Measurements from ENCODE around the gene GALM.
"Not testable (repeated sequence)": the region's sequence is repeated elsewhere in the genome, so short reads cannot be mapped to it uniquely, and the experiment has no call there.

GALM gene

GRCh38 chr2:38682620-38683019 lies 16.7 kb downstream of the GALM start:
- not testable (repeated sequence) for DNase-seq

DNA sequence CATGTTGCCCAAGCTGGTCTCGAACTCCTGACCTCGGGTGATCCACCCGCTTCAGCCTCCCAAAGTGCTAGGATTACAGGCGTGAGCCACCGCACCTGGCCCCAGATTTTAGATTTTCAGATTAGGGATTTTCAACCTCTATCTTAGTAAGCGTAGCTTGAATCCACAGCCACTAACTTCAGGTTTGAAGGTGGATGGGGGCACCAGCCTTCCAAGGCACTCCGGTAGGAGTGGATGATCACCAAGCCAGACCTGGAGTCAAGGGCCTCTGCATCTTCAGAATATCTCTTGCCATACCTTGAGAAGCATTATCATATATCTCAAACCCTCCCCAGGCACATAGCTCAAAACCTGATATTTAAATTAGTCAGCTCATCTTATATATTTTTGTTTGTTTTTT lies 17.9 kb downstream of the GALM start:
- DNase-seq, result no peak

DNA sequence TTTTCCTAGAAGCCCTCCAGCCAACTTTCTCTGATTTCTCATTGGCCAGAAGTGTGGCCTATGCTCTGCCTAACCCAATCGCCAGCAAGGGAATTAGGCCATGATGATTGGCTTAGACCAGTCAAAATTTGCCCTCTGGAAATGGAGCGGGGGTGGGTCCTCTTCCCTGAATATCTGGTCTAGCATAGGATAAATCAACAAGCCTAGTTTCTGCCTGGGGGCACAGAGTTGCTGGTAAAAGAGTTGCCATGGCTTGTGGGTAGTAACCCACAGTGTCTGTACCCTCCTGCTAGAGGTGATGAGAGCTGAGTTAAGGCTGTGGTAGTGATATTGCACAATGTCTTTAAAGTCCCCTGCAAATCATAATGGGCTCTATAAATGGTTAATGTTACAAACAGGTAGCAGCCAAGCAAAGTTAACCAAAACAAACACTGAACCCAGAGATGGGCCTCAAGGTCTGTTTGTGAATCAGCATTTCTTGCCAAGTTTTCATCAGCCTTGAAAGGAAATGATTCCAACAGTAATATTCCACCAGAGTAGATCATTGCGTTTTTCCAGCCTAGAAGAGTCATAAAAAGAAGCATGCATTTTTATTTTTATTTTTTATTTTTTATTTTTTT lies 19.3 kb downstream of the GALM start:
- no peak for DNase-seq

DNA sequence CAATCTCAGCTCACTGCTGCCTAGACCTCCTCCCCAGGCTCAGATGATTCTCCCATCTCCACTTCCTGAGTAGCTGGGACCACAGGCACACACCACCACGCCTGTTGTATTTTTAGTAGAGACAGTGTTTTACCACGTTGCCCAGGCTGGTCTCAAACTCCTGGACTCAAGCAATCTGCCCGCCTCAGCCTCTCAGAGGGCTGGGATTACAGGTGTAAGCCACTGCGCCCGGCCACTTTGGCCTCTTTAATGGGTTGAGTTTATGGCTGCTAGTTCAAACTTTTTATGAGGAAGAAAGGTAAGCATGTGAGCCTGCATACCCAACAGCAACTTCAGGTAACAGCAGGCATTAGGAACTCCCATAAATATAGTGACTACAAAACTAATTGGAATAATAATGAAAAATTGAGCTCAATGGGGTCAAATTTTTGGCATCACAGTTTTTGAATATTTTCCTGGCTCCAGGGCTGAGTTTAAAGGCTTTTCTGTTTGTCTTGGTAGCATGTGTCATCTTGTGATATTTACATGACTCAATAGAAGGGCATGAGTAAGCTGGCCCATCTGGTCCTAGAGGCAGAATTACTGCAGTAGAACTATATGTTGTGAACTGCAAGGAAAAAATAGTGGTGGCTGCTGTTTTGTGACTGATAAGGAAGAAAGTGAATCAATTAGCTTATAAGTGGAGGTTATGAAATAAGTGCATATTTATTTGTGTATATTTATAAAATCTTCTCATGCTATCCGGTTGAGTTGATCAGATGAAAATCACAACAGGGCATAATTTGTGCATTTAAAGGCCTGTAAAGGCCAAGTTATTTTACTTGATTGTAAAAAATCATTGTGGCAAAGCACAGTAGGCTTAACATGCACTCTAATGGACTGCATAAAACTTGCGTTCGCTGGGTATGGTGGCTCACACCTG lies 24.8 kb downstream of the GALM start:
- DNase-seq, result peak; percentile 91

DNA sequence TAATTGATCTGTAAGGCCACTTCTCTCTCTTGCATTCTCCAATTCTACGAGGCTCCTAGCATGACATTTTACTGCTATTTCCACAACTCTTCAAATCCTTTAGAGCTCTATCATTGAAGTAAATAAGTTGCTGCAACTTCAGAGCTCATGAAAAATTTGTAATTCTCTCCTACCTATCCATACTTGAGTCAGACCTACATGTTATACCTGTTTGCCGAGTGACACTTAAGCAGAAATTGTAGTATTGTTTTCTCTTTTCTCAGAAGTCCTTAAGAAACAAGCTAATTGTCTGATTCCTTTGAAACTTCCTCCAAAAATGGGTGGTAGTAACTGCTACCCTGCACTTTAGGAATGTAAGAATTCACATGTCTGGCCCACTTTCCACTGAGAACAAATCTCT lies 26.1 kb downstream of the GALM start:
- DNase-seq, result no peak

DNA sequence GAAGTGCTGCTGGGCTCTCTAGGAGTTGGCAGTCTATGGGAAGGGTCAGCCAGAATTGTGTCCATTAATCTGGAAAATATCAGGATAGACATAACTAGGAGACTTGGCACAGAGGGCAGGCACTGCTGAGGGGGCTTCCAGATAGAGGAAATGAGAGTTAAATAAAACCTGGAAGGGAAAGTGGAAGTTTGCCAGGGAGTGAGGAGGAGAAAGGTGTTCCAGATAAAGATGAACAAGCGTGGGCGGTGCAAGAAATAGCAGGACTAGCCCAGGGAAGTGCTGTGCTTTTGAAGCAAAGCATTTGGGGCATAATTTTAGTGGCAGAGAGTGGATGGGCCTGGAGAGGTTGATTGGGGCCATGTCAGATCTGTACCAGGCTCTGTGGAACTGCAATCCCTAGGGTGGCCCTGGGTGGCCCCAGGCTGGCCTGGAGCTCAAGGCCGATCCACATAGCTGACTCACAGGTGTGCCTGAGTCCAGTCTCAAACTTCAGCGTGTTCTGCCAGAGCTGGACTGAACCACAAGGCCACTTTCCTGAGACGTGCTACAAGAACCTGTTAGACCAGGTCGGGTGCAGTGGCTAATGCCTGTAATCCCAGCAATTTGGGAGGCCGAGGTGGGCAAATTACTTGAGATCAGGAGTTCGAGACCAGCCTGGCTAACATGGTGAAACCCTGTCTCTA lies 26.9 kb downstream of the GALM start:
- no peak for DNase-seq

DNA sequence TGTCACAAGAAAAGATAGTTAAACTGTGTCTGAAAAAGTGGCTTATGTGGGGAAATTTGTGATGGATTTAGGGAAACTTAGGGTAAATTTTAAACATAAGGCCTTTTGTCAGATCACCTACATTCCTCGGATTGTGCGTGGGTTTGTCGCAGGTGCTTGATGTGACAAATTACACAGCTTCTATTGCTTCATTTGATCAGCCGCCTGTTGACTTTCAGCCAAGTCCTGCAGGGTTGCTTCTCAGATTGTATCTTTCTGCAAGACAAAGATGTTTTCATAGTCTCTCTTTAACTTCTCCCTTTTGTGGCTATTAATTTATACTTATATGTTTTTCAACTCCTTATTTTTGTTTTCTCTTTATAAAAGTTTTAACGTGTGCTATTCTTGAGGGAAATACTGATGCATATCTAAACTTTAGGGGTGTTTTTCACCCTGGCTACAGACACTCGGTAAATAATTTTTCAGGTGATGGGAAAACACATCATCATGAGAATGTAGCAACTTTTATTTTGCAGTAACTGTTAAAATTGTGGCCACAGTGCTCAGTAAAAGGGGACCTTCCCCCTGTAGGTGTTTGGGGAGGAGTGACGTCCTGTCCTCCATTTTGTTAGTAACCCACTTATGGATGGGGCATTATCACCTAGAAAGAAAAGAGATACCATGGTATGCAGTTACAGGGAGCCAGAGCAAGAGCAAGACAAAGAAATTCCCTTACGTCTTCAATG lies 31.4 kb downstream of the GALM start:
- DNase-seq, result no peak

- DNase-seq, result no peak
These were observed 32.6 kb downstream of the GALM start for GRCh38 chr2:38698467-38699003.

DNA sequence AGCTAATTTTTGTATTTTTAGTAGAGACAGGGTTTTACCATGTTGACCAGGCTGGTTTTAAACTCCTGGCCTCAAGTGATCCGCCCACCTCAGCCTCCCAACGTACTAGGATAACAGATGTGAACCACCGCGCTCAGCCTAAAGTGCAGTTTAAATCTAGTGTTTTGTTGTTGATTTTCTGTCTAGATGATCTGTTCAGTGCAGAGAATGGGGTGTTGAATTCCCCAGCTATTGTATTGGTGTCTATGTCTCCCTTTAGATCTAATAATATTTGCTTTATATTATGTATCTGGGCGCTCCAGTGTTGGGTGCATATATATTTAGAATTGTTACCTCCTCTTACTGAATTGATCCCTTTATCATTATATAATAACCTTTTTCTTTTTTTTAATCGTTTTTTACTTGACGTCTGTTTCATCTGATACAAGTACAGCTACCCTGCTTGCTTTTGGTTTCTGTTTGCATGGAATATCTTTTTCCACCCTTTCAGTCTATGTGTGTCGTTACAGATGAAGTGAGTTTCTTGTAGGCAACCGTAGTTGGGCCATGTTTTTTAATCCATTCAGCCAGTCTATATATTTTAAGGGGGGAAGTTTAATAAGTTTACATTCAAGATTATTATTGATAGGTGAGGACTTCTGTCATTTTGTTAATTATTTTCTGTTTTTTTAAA lies 34.3 kb downstream of the GALM start:
- DNase-seq, result no peak

GRCh38 chr2:38700881-38701458 lies 35.1 kb downstream of the GALM start:
- DNase-seq, result no peak

DNA sequence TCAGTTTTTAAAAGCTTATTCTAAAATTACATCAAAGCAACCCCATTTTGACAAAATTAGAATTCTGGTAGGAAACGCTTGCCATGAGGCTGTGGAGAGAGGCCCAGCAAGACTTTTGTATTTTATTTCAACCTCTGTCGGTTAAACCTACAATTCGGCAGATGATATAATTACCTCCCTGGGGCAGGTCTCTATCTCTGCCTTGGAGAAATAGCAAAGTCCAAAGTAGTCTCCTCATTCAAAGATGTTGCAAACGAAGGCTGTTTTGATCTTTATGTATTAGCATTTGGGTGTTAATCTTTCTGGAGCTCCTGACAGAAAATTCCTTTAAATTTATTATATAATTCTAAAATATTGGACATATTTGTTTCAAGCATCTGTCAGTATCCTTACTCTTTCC lies 35.6 kb downstream of the GALM start:
- no peak for DNase-seq

DNA sequence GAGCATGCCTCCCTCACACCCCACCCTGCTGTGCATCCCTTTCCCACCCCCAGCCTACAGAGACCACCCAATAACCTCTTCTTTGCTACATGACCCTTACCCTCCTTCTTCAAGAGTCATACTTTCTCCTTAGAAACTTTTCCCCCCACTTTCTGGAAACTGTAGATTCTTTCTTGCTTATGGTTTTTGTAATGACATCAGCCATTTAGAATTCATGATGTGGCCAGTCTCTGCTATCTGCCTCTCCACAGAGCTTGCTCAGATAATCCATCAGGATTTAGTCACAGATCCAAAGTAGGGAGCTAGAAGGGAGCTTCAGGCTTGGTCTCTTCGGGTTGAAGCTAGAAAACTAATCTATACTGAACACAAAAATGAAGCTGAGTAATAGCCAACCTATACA lies 36.5 kb downstream of the GALM start:
- peak; percentile 96 for DNase-seq

DNA sequence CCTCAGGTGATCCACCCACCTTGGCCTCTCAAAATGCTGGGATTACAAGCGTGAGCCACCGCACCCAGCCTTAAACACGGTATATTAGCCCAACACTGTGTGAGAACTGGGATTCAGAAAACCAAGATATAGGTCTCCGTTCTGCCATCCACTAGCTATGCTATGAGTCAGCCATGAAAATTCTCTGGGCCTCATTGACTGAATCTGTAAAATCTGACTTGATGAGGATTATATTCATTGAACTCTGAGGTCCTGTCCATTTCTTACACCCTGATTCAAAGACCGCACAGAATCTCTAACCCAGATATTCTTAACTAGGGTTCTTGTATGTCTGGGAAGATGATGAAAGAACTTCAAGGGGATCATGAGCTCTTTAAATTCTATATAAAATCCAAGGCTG lies 37.4 kb downstream of the GALM start:
- peak; percentile 53 for DNase-seq

GRCh38 chr2:38704664-38705063 lies 38.8 kb downstream of the GALM start:
- DNase-seq, result no peak

DNA sequence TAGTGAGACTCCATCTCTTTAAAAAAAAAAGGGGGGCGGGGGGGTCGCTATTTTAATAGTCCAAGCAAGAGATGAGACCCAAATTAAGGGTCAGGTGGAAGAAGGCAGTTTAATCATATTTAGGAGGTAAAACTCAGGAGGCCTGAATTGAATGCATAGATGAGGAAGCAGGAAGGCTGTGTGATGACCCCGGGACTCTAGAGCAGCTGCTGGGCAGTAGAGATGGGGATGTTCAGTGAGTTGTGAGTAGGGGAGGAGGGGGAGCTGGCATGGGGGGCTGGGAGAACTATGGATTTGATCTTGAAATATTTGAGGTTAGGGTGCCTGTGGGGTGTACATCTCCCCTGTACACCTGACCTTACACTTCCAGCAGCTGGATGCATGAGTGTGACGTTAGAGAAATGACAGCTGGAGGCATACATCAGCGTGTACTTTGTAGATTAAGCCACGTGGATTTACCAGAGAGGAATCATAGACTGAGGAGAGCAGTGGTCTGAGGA lies 41.0 kb downstream of the GALM start:
- no peak for DNase-seq

DNA sequence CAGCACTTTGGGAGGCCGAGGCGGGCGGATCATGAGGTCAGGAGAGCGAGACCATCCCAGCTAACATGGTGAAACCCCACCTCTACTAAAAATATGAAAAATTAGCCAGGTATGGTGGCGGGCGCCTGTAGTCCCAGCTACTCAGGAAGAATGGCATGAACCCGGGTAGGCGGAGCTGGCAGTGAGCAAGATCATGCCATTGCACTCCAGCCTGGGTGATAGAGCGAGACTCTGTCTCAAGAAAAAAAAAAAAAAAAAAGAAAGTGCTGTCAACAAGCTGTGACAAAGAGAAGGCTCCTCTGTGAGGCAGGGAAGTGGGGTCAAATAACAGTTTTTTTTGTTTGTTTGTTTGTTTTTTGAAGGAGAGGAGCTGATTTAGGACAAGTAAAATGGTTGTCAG lies 42.6 kb downstream of the GALM start:
- DNase-seq, result not testable (repeated sequence)

GRCh38 chr2:38708900-38709566 lies 43.1 kb downstream of the GALM start:
- no peak for DNase-seq

DNA sequence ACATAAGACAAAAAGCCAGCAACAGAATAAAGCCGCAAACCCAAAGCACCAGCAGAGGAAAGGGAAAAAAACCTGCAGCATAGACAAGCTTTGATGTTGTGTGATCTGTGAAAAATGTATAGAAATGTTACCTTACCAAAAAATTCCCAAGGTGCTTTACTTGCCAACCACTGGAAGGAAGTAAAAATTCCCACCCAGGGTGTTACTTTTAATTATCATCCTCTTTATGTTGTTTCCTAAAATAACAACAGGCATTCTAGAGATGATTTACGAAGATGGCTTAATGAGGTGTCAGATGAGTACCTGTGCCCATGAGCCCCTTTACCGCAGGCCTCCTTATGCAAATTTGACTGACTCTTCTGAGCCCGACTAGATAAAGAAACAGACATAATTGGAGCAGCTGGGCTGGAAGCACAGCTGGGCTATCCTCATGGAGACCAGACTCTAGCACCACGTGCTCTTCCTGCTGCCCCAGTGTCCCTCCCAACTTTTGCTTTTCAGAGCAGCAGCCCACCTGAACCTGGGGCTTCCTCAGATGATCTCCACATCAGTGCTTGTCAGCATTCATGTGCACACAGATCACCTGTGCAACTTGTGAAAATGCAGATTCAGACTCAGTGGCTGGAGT lies 43.8 kb downstream of the GALM start:
- no peak for DNase-seq

GRCh38 chr2:38711558-38711957 lies 45.6 kb downstream of the GALM start:
- no peak for DNase-seq

GRCh38 chr2:38712413-38712812 lies 46.5 kb downstream of the GALM start:
- DNase-seq, result no peak
